ENCODE data around the gene ZNF836. TPM values are rescaled to one million over a fixed set of nuclear protein-coding genes. Genes with fewer than 3 reads are reported as not detected.
"Not testable (repeated sequence)": the region's sequence is repeated elsewhere in the genome, so short reads cannot be mapped to it uniquely, and the experiment has no call there.

ZNF836 gene
- total RNA-seq: 1 to 10 TPM; 7.2 to 9.4 TPM

DNA sequence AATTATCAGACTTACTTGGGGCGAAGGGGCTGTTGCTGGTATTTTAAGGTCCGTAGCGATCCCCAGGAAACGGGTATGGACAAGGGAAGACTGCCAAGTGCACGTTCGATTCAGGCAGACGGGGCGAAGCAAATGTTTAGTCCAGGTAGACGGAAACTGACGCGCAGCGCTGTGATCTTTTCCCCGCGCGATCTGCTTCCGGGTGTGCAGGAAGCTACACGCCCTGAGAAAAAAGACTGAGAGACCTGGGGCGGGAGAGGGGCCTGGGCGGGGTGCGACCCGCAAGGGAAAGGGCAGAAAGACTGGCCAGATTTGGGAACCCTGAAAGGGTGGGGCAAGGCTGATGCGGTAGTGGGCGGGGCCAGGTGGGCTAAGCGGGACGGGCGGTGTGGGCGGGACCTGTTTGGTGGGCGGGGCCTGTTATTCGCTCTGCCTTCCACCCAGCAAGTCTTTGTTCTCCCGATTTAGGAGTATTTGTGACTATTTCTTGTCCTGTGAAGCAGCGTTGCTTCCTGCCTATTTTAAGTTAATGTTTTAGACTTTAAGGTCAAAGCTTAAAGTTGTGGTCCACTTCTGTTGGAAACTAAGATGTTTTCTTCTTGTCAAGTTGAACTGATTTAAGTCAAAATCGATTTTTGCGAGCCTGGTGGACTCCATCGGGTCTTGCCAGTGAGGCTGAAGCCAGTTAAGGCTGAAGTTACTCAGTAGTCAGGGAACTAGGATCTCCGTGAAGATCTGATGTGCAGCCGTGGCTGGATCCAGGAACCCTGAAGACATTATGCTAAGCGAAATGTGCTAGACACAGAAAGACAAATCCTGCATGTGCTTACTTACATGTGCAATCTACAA, at the start of gene ZNF836:
ZNF836 (minus strand) TSS at position 301 of the 849 bp plus-strand sequence. CDS start 3,549 bp downstream, outside the sequence.
- POLR2A ChIA-PET: interaction anchor here (1.6 kb wide), 1 partner anchor 18 kb away, joined by 6 read pairs; no protein-coding TSS in a partner anchor

GRCh38 chr19:52221031-52221430, 49.6 kb upstream of the ZNF836 start:
- CTCF ChIA-PET: no interaction called here
- POLR2A ChIA-PET: no interaction called here

More for the DNA sequence above, at the start of gene ZNF836:
- CTCF ChIA-PET: interaction anchor here (0.6 to 1.9 kb wide), 5 partner anchors 33 to 616 kb away, joined by 3 to 6 read pairs (median 4); partner anchors contain the start of gene ZNF616

DNA sequence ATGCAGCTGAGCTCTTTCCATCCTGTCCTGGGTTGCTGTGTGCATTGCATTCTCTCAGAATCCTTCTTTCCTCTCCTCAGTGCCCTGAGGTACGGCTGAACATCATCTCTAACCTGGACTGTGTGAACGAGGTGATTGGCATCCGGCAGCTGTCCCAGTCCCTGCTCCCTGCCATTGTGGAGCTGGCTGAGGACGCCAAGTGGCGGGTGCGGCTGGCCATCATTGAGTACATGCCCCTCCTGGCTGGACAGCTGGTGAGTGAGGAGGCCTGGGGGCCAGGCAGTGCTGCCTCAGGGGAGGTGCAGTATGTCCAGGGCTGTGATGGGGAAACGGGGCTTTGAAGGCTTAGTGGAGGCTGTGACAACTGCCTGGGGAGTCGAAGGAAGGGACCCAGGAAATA, 48.2 kb upstream of the ZNF836 start:
- CTCF ChIA-PET: interaction anchor here (1.2 kb wide), 1 partner anchor 18 kb away, joined by 3 read pairs; no protein-coding TSS in a partner anchor
- POLR2A ChIA-PET: no interaction called here

GRCh38 chr19:52217576-52217975, 46.2 kb upstream of the ZNF836 start:
- ChIA-PET POLR2A (no interaction called here), CTCF (interaction anchor here (1.5 kb wide), 1 partner anchor 20 kb away, joined by 3 read pairs; no protein-coding TSS in a partner anchor)

- ChIA-PET CTCF (interaction anchor here (1.5 kb wide), 1 partner anchor 21 kb away, joined by 3 read pairs; no protein-coding TSS in a partner anchor), POLR2A (no interaction called here)
Observed at GRCh38 chr19:52216401-52216800, 45.0 kb upstream of the ZNF836 start.

DNA sequence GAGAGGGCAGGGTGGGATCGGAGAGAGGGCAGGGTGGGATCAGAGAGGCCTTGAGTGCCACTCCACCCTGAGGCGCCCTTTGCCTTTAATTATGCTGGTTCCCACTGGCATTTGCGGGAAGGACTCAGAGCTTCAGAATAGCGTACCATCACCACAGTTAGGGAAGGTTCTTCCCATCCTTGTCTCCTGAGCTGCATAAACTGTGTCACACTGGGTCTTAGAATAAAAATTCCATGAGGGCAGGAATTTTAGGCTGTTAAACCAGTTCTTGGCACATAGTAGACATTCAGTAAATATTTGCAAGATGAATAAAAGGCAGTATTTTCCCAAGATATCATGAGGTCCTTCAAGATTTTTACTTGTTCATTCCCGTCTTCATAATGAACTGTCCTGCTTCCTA, 42.8 kb upstream of the ZNF836 start:
- CTCF ChIA-PET: no interaction called here
- POLR2A ChIA-PET: no interaction called here

GRCh38 chr19:52212572-52213255, 41.3 kb upstream of the ZNF836 start:
- POLR2A ChIA-PET: interaction anchor here (0.7 kb wide), 1 partner anchor 13 kb away, joined by 5 read pairs; no protein-coding TSS in a partner anchor
- CTCF ChIA-PET: interaction anchor here (0.8 kb wide), 1 partner anchor 62 kb away, joined by 5 read pairs; no protein-coding TSS in a partner anchor

DNA sequence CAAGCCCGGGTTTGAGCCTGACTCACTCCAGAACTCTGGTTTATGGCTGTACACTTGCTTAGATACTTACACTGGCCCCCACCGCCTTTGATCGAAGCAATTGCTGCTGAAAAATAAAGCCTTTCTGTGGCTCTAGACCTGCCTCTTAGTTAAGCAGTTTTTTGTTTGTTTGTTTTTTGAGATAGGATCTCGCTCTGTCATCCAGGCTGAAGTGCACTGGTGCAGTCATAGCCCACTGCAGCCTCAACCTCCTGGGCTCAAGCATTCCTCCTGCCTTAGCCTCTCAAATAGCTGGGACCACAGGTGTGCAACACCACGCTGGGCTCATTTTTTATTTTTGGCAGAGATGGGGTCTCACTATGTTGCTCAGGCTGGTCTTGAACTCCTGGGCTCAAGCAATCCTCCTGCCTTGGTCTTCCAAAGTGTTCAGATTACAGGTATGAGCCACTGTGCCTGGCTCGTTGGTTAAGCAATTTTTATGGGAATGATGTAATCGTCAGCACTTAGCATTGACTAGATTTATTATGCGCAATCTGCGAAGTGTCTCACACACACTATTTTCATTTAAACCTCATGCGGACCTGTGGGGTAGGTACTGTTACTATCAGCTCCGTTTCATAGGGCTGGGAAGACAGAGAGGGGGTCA, 40.6 kb upstream of the ZNF836 start:
- ChIA-PET CTCF (no interaction called here), POLR2A (no interaction called here)

DNA sequence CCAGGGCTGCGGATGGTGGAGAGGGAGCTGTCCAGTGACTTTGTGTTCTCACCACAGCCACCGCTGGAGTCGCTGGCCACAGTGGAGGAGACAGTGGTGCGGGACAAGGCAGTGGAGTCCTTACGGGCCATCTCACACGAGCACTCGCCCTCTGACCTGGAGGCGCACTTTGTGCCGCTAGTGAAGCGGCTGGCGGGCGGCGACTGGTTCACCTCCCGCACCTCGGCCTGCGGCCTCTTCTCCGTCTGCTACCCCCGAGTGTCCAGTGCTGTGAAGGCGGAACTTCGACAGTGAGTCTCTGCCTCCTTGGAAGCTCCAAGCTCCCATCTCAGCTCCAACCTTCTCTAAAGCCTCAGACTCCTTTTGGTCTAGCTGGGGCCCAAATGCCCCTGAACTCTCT, 39.8 kb upstream of the ZNF836 start:
- ChIA-PET POLR2A (no interaction called here), CTCF (interaction anchor here (1.0 kb wide), 1 partner anchor 490 kb away, joined by 3 read pairs; no protein-coding TSS in a partner anchor)

GRCh38 chr19:52206481-52206880, 35.1 kb upstream of the ZNF836 start:
- CTCF ChIA-PET: no interaction called here
- POLR2A ChIA-PET: no interaction called here

DNA sequence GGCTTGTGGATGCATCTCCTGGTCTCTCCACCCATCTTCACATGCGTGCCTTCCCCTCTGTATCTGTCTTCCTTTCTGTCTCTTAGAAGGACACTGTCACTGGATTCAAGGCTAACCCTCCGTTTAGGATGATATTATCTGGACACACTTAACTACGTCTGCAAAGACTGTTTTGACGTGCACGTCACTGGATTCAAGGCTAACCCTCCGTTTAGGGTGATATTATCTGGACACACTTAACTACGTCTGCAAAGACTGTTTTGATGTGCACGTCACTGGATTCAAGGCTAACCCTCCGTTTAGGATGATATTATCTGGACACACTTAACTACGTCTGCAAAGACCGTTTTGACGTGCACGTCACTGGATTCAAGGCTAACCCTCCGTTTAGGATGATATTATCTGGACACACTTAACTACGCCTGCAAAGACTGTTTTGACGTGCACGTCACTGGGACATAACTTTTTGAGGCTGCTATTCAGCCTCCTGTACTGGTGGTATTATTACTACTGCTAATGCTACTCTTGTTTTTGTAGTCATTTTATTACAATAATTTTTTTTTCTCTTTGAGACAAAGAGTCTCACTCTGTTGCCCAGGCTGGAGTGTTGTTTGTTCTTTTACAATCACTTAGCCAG, 29.5 kb upstream of the ZNF836 start:
- CTCF ChIA-PET, POLR2A ChIA-PET: not testable (repeated sequence)

DNA sequence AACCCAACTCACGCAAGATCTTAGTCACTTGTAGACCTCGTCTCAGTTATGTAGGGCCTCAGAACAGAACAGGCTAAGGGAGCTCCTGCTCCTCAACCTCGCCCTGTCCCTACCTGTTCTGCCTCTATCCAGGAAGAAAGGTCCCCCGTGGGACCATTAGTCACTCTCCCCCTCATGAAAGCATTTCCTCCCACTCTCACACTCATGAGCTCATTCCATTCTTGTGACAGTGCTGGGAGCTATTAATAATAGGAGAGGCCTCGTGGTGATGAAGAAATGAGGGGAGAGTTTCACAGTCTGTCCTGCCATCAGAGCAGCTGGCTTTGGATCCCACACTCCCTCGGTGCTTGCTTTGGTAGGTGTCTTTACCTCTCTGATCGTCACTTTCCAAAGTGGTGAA, 28.6 kb upstream of the ZNF836 start:
- ChIA-PET CTCF (no interaction called here), POLR2A (no interaction called here)

GRCh38 chr19:52198678-52199077, 27.3 kb upstream of the ZNF836 start:
- POLR2A ChIA-PET: interaction anchor here (1.2 kb wide), 1 partner anchor 9 kb away, joined by 3 read pairs; the partner anchor contains the start of gene PPP2R1A
- CTCF ChIA-PET: no interaction called here

GRCh38 chr19:52197964-52198363, 26.5 kb upstream of the ZNF836 start:
- ChIA-PET CTCF (no interaction called here), POLR2A (interaction anchor here (1.2 kb wide), 1 partner anchor 9 kb away, joined by 3 read pairs; the partner anchor contains the start of gene PPP2R1A)

- ChIA-PET CTCF (no interaction called here), POLR2A (no interaction called here)
Observed at GRCh38 chr19:52196256-52196967, 25.0 kb upstream of the ZNF836 start.

DNA sequence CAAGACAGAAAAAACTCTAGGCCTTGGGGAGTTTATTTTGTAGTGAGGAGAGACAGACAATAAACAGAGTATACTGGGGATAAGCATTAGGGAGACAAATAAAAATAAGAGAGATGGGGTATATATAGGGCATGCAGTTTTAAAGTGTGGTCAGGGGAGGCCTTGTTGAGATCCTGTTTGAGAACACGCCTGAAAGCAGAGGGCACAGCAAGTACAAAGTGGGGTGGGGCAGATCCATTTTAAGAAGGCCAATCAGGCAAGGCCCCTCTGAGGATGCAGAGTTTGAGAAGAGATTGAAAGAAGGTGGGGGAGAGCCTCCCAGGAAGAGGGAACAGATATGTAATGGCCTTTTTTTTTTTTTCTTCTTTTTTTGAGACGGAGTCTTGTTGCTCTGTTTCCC, 20.5 kb upstream of the ZNF836 start:
- CTCF ChIA-PET: no interaction called here
- POLR2A ChIA-PET: interaction anchor here (0.5 to 0.6 kb wide), 2 partner anchors 12 to 1009 kb away, joined by 3 read pairs; no protein-coding TSS in a partner anchor

- POLR2A ChIA-PET: no interaction called here
- CTCF ChIA-PET: no interaction called here
Observed at GRCh38 chr19:52191389-52191788, 20.0 kb upstream of the ZNF836 start.

GRCh38 chr19:52190487-52191293, 19.3 kb upstream of the ZNF836 start:
- POLR2A ChIA-PET: no interaction called here
- CTCF ChIA-PET: no interaction called here

Measured in activated CD8-positive, alpha-beta memory T cell treated with anti-CD3 and anti-CD28 coated beads for 36 hours (primary cell).